ENCODE data around the gene HOXA5. TPM values are rescaled to one million over a fixed set of nuclear protein-coding genes. Genes with fewer than 3 reads are reported as not detected.

HOXA5 gene
- total and polyA plus RNA-seq, 2 donors (not counting 3 experiments of a cell fraction or from before 2014, with no cell fraction given): 18.6 to 18.8 TPM

GRCh38 chr7:27129729-27130539 lies 13.5 kb downstream of the HOXA5 start:
- no TSS peak for BruUV-seq (replicated peaks)
- Histone ChIP-seq H3K9me3 (replicated peaks; ENCODE audit: control insufficient read depth, insufficient read depth, low read length) (no peaks in the 10 kb centered on the region), H3K4me2 (ENCODE audit: insufficient read depth, low read length) (peak overlapping the region; percentile 73), H3K4me3 (replicated peaks in 1 of 3; ENCODE audit: insufficient read depth in 1 of 3, low read depth in 1 of 3, low read length in 3 of 3) (peak overlapping the region; percentile 36 to 60 (median 58)), H3K9ac (replicated peaks; ENCODE audit: extremely low read depth, insufficient read depth, low read length) (peak overlapping the region; percentile 72), H3K27ac (ENCODE audit: insufficient read depth, low read depth, low read length) (peak overlapping the region; percentile 54), H3K36me3 (ENCODE audit: control insufficient read depth in 2 of 2, extremely low read depth in 1 of 2, insufficient read depth in 2 of 2, low read length in 2 of 2) (peaks cover 0 to 11% of the 10 kb centered on the region in 2 experiments), H4K20me1 (replicated peaks; ENCODE audit: control insufficient read depth, extremely low read depth, insufficient read depth, low read length) (no peaks in the 10 kb centered on the region), H3K79me2 (ENCODE audit: control insufficient read depth, insufficient read depth, low read length) (peaks cover 64% of the 10 kb centered on the region), H3K4me1 (ENCODE audit: control insufficient read depth, extremely low read depth, insufficient read depth, low read length) (peaks cover 66% of the 10 kb centered on the region), H3K27me3 (ENCODE audit: control insufficient read depth in 2 of 2, insufficient read depth in 2 of 2, low read length in 2 of 2) (no peaks in the 10 kb centered on the region), H3K9me1 (replicated peaks; ENCODE audit: control insufficient read depth, extremely low read depth, insufficient read depth, low read length) (no peaks in the 10 kb centered on the region), H2AFZ (ENCODE audit: low read depth, low read length) (no peak overlapping the region)
- TF ChIP-seq POLR2AphosphoS5 (IDR thresholded peaks at IDR 0.05; ENCODE audit: insufficient read depth, low read depth, low read length): peak; percentile 16
- no peak for TF ChIP-seq FOS (IDR thresholded peaks at IDR 0.05; ENCODE audit: borderline replicate concordance, insufficient read depth, low read length)
- no peak for TF ChIP-seq JUN (IDR thresholded peaks at IDR 0.05; ENCODE audit: borderline replicate concordance, insufficient read depth, insufficient read length, low read depth)
- TF ChIP-seq, protein P1, sequence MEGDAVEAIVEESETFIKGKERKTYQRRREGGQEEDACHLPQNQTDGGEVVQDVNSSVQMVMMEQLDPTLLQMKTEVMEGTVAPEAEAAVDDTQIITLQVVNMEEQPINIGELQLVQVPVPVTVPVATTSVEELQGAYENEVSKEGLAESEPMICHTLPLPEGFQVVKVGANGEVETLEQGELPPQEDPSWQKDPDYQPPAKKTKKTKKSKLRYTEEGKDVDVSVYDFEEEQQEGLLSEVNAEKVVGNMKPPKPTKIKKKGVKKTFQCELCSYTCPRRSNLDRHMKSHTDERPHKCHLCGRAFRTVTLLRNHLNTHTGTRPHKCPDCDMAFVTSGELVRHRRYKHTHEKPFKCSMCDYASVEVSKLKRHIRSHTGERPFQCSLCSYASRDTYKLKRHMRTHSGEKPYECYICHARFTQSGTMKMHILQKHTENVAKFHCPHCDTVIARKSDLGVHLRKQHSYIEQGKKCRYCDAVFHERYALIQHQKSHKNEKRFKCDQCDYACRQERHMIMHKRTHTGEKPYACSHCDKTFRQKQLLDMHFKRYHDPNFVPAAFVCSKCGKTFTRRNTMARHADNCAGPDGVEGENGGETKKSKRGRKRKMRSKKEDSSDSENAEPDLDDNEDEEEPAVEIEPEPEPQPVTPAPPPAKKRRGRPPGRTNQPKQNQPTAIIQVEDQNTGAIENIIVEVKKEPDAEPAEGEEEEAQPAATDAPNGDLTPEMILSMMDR (IDR thresholded peaks at IDR 0.05; ENCODE audit: extremely low read depth in 1 of 2, insufficient read depth in 1 of 2, low read depth in 1 of 2, low read length in 2 of 2): peak; percentile 35 to 41
- TF ChIP-seq POLR2A (IDR thresholded peaks at IDR 0.05; ENCODE audit: low read depth, low read length): no peak
- dilution Hi-C loops (cut with MboI; ENCODE audit: extremely low pct_ligation_motif_present, low sequenced_read_pairs) (no loop called here), intact Hi-C loops (cut with micrococcal nuclease) (loop anchor here (1.0 kb wide), 2 partner anchors 12 to 34 kb away; no protein-coding TSS in a partner anchor)
- FAIRE-seq (no peak), DNase-seq (ENCODE audit: low read depth, low spot score) (peak; percentile 36)
- CTCF ChIA-PET: interaction anchor here (1.9 to 2.7 kb wide), 5 partner anchors 14 to 448 kb away, joined by 8 to 13 read pairs (median 11); partner anchors contain the start of gene HOXA5
- POLR2A ChIA-PET: interaction anchor here (0.7 to 1.6 kb wide), 2 partner anchors 23 to 211 kb away, joined by 4 read pairs; no protein-coding TSS in a partner anchor
